ENCODE data around the gene WHAMM.

DNA sequence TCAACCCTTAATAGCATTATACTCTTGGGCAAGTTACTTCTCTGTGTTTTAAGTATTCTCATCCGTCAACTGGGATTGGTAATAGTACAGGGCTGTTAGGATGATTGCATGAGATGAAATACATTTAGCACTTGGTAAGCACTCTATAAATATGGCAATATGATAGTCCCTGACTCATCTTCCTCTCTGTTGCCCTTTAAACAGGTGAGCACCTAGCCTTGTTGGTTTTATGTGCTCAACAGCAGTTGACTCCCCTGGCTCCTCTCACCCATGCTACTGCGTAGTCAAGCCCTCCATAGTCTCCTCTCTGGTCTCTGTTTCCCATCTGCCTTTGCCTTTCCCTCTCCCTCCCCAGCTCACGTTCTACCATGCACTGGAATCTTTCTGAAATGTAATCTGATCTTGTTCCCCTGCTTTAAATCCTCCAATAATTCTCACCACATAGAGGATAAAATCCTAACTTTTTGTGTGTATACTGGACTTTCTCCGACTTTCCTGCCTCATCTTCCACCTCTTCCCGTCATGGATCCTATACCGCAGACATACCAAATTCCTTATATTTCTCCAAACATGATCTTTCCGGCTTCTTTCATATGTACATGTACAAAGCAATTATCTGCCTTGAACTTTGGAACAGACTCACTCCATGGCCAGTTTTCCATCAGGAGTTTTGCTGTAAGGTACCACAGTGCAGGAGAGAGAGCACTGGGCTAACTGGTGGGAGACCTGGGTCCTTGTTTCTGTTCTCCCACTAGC is 45.9 kb upstream of the WHAMM start:
- TF ChIP-seq POLR2A (IDR thresholded peaks at IDR 0.05; ENCODE audit: low read depth, low read length) (no peak), RCOR1 (IDR thresholded peaks at IDR 0.05; ENCODE audit: insufficient replicate concordance, low read length) (no peak)
